Breast epithelium (tissue), 4 donors: ENCODE data around the gene IFT172. TPM values are rescaled to one million over a fixed set of nuclear protein-coding genes. Genes with fewer than 3 reads are reported as not detected.
A peak's percentile ranks its signal among the peaks of the same experiment; 100 is the strongest.

Source experiments
- DNase-seq, 2 donors: peaks; one replicate each; pipeline ENCODE4 v3.0.0-alpha.2; 2019; ENCODE audit warnings: low spot score in 2 of 2
- H3K27ac ChIP-seq, 2 donors: fragments of 200-600 bp; sonication (generic) in 1 of 2; one replicate each; pipeline ENCODE4 v1.5.1; 2016 to 2019; ENCODE audit warnings: mild to moderate bottlenecking in 1 of 2
- H3K27me3 ChIP-seq, 2 donors: fragments of 200-600 bp; sonication (generic) in 1 of 2; one replicate each; pipeline versions ENCODE4 v1.5.1 to v1.6.0; 2017 to 2019; ENCODE audit warnings: control low read depth in 1 of 2, mild to moderate bottlenecking in 1 of 2
- H3K36me3 ChIP-seq: fragments of 200-600 bp; one replicate; pipeline ENCODE4 v1.5.1; 2019
- H3K4me1 ChIP-seq, 2 donors: fragments of 200-600 bp; sonication (generic); one replicate each; pipeline ENCODE4 v1.5.1; 2016 to 2019; ENCODE audit warnings: control low read depth in 1 of 2
- H3K4me3 ChIP-seq, 3 donors: fragments of 200-600 bp; sonication (generic); 1 replicate in 2 of 3; 2 replicates in 1 of 3; pipeline ENCODE4 v1.5.1; 2016 to 2019; ENCODE audit warnings: mild to moderate bottlenecking in 3 of 3, moderate library complexity in 2 of 3
- H3K9me3 ChIP-seq, 2 donors: fragments of 200-600 bp; sonication (generic) in 1 of 2; one replicate each; pipeline ENCODE4 v1.5.1; 2016 to 2019; ENCODE audit warnings: control low read depth in 1 of 2
- CTCF ChIP-seq, 3 donors: fragments of 450-650 bp; IDR thresholded peaks; one replicate each; pipeline ENCODE4 v1.5.1; 2016 to 2017; ENCODE audit warnings: antibody characterized with exemption in 3 of 3, mild to moderate bottlenecking in 3 of 3, moderate library complexity in 3 of 3
- POLR2A ChIP-seq: fragments of 450-650 bp; IDR thresholded peaks from one replicate; pipeline ENCODE4 v1.6.1; 2016; ENCODE audit warnings: antibody characterized with exemption, mild to moderate bottlenecking, moderate library complexity
- POLR2AphosphoS5 ChIP-seq, 3 donors: sonication (generic); formaldehyde crosslinking; IDR thresholded peaks; one replicate each; pipeline ENCODE4 v1.6.1; 2017; ENCODE audit warnings: antibody characterized with exemption in 3 of 3
- intact Hi-C: fragments of 100-400 bp; cut with DNase I; formaldehyde crosslinking; loops from one replicate; pipeline ENCODE4 v1.15.1; 2023; ENCODE audit warnings: low total_unique reads
- total RNA-seq, 3 donors: library from RNA; depleted of rRNA; stranded (reverse); fragments of >200 nt; gene quantifications; one replicate each; pipeline ENCODE4 v1.1.0, GENCODE V29; 2016

Gene IFT172
- total RNA-seq, 3 donors from 2014 or later: 28.2 to 51.5 (median 32.1) TPM

GRCh38 chr2:27409321-27410073 is 80.0 kb downstream of the IFT172 start, which contains the start of gene PPM1G:
TSS of gene PPM1G (minus strand) at chr2:27409591. CDS start at chr2:27409422, 169 bp downstream.
- peak within 1 kb of the TSS; percentile 78 to 86 for H3K27ac ChIP-seq
- TF ChIP-seq POLR2A: peak; percentile 49
- TF ChIP-seq POLR2AphosphoS5 (IDR thresholded peaks at IDR 0.05): peak; percentile 65 to 85 (median 81)
- no peak for TF ChIP-seq CTCF (IDR thresholded peaks at IDR 0.05)
- H3K27me3 ChIP-seq: no peaks in the 10 kb centered on the region
- peaks cover 0 to 4% of the 10 kb centered on the region in 2 donors for H3K4me1 ChIP-seq
- DNase-seq: peak; percentile 90 to 97
- H3K9me3 ChIP-seq: no peaks in the 10 kb centered on the region
- intact Hi-C loops: no loop called here
- no peaks in the 10 kb centered on the region for H3K36me3 ChIP-seq
- H3K4me3 ChIP-seq: peak within 1 kb of the TSS; percentile 81 to 100 (median 96)

- intact Hi-C loops: no loop called here
- no peak for DNase-seq
- Histone ChIP-seq H3K27me3 (no peaks in the 10 kb centered on the region), H3K27ac (peak overlapping the region; percentile 78 to 86), H3K9me3 (no peaks in the 10 kb centered on the region), H3K36me3 (no peaks in the 10 kb centered on the region), H3K4me3 (peak overlapping the region; percentile 81 to 100 (median 96)), H3K4me1 (peaks cover 0 to 4% of the 10 kb centered on the region in 2 donors)
- TF ChIP-seq POLR2AphosphoS5 (IDR thresholded peaks at IDR 0.05) (no peak), POLR2A (no peak), CTCF (IDR thresholded peaks at IDR 0.05) (no peak)
Observed at GRCh38 chr2:27408601-27409320, 80.8 kb downstream of the IFT172 start.

- intact Hi-C loops: no loop called here
- H3K27ac ChIP-seq: no peak overlapping the region
- TF ChIP-seq POLR2AphosphoS5 (IDR thresholded peaks at IDR 0.05): no peak
- TF ChIP-seq CTCF (IDR thresholded peaks at IDR 0.05): peak; percentile 40 to 52 (median 50)
- TF ChIP-seq POLR2A: no peak
Observed at GRCh38 chr2:27407798-27408491, 81.6 kb downstream of the IFT172 start.

GRCh38 chr2:27400348-27401135 is 89.0 kb downstream of the IFT172 start:
- intact Hi-C loops: no loop called here
- H3K27ac ChIP-seq: no peak overlapping the region
- no peaks in the 10 kb centered on the region for H3K36me3 ChIP-seq
- H3K4me1 ChIP-seq: no peaks in the 10 kb centered on the region
- no peak for TF ChIP-seq CTCF (IDR thresholded peaks at IDR 0.05)
- no peak for TF ChIP-seq POLR2A
- TF ChIP-seq POLR2AphosphoS5 (IDR thresholded peaks at IDR 0.05): no peak
- no peaks in the 10 kb centered on the region for H3K27me3 ChIP-seq
- no peaks in the 10 kb centered on the region for H3K9me3 ChIP-seq
- H3K4me3 ChIP-seq: no peak overlapping the region
- no peak for DNase-seq

More at GRCh38 chr2:27407798-27408491, 81.6 kb downstream of the IFT172 start:
- Histone ChIP-seq H3K4me3 (peak overlapping the region; percentile 81 to 100 (median 96)), H3K27me3 (no peaks in the 10 kb centered on the region), H3K9me3 (no peaks in the 10 kb centered on the region), H3K36me3 (no peaks in the 10 kb centered on the region), H3K4me1 (peaks cover 0 to 4% of the 10 kb centered on the region in 2 donors)
- DNase-seq: no peak
